ENCODE measurements around the gene MBNL2. TPM values are rescaled to one million over a fixed set of nuclear protein-coding genes. Genes with fewer than 3 reads are reported as not detected.

The MBNL2 gene
- total RNA-seq, 4 donors from 2014 or later = 92.8 to 132 (median 101) TPM

- H3K4me1 ChIP-seq = no peaks in the 10 kb centered on the region
- H3K27ac ChIP-seq (replicated peaks in 1 of 4) = no peak overlapping the region
- TF ChIP-seq CTCF (IDR thresholded peaks at IDR 0.05) (no peak), EP300 (IDR thresholded peaks at IDR 0.05) (no peak), POLR2A (IDR thresholded peaks at IDR 0.05; ENCODE audit: low read depth) (no peak), POLR2AphosphoS5 (IDR thresholded peaks at IDR 0.05) (no peak)
- no peak overlapping the region for H3K4me3 ChIP-seq
- WGBS = 85% methylated on average over 8 of the region's 8 CpGs
- no peaks in the 10 kb centered on the region for H3K9me3 ChIP-seq
- no peaks in the 10 kb centered on the region for H3K36me3 ChIP-seq
- intact Hi-C loops (cut with DNase I) = no loop called here
- DNase-seq (ENCODE audit: extremely low spot score) = no peak
- no peaks in the 10 kb centered on the region for H3K27me3 ChIP-seq
These were observed 201.3 kb downstream of the MBNL2 start for GRCh38 chr13:97423300-97424045.

- TF ChIP-seq POLR2AphosphoS5 (IDR thresholded peaks at IDR 0.05) (no peak), CTCF (IDR thresholded peaks at IDR 0.05) (no peak), EP300 (IDR thresholded peaks at IDR 0.05) (no peak), POLR2A (IDR thresholded peaks at IDR 0.05; ENCODE audit: low read depth) (no peak)
- 86% methylated on average over 2 of the region's 2 CpGs for WGBS
- intact Hi-C loops (cut with DNase I) = no loop called here
These were observed 203.5 kb downstream of the MBNL2 start for GRCh38 chr13:97425590-97425989.

GRCh38 chr13:97426695-97427094 is 204.6 kb downstream of the MBNL2 start:
- peaks cover 0 to 6% (median 2%) of the 10 kb centered on the region in 4 donors for H3K4me1 ChIP-seq
- 92% methylated on average over 3 of the region's 3 CpGs for WGBS
- no peak overlapping the region for H3K27ac ChIP-seq (replicated peaks in 1 of 4)
- H3K4me3 ChIP-seq = no peak overlapping the region
- TF ChIP-seq POLR2A (IDR thresholded peaks at IDR 0.05; ENCODE audit: low read depth) = no peak
- no peak for TF ChIP-seq CTCF (IDR thresholded peaks at IDR 0.05)
- no peak for TF ChIP-seq POLR2AphosphoS5 (IDR thresholded peaks at IDR 0.05)
- H3K9me3 ChIP-seq = no peaks in the 10 kb centered on the region
- no peak for DNase-seq (ENCODE audit: extremely low spot score)
- intact Hi-C loops (cut with DNase I) = no loop called here
- H3K36me3 ChIP-seq = no peaks in the 10 kb centered on the region
- H3K27me3 ChIP-seq = no peaks in the 10 kb centered on the region

More at GRCh38 chr13:97425590-97425989, 203.5 kb downstream of the MBNL2 start:
- no peak overlapping the region for H3K27ac ChIP-seq (replicated peaks in 1 of 4)
- peaks cover 0 to 4% (median 2%) of the 10 kb centered on the region in 4 donors for H3K4me1 ChIP-seq
- DNase-seq (ENCODE audit: extremely low spot score) = no peak
- no peaks in the 10 kb centered on the region for H3K27me3 ChIP-seq
- no peaks in the 10 kb centered on the region for H3K36me3 ChIP-seq
- H3K4me3 ChIP-seq = no peak overlapping the region
- no peaks in the 10 kb centered on the region for H3K9me3 ChIP-seq

- no peaks in the 10 kb centered on the region for H3K9me3 ChIP-seq
- DNase-seq (ENCODE audit: extremely low spot score) = no peak
- H3K36me3 ChIP-seq = no peaks in the 10 kb centered on the region
- H3K27me3 ChIP-seq = no peaks in the 10 kb centered on the region
- peak overlapping the region in 3 of 4 donors; percentile 28 to 44 (median 32) for H3K27ac ChIP-seq (replicated peaks in 1 of 4)
- intact Hi-C loops (cut with DNase I) = loop anchor here (5.0 to 10.0 kb wide), 2 partner anchors 205 to 307 kb away; partner anchors contain the start of gene MBNL2
- H3K4me1 ChIP-seq = peaks cover 6 to 14% (median 8%) of the 10 kb centered on the region in 4 donors
- no peak for TF ChIP-seq EP300 (IDR thresholded peaks at IDR 0.05)
- peak; percentile 15 to 19 for TF ChIP-seq POLR2AphosphoS5 (IDR thresholded peaks at IDR 0.05)
- no peak for TF ChIP-seq CTCF (IDR thresholded peaks at IDR 0.05)
- TF ChIP-seq POLR2A (IDR thresholded peaks at IDR 0.05; ENCODE audit: low read depth) = no peak
- H3K4me3 ChIP-seq = peak overlapping the region; percentile 3 to 36 (median 15)
- 59% methylated on average over 6 of the region's 6 CpGs for WGBS
These were observed 207.5 kb downstream of the MBNL2 start for GRCh38 chr13:97429681-97430081.
